ENCODE results near the gene INSC. TPM values are rescaled to one million over a fixed set of nuclear protein-coding genes. Genes with fewer than 3 reads are reported as not detected.

The INSC gene
- polyA plus RNA-seq, 1 donor from 2014 or later: 0.12 TPM

- H3K27ac ChIP-seq (ENCODE audit: low read length): no peak overlapping the region
- H3K36me3 ChIP-seq (ENCODE audit: insufficient read depth, low read length): no peaks in the 10 kb centered on the region
- H4K20me1 ChIP-seq (ENCODE audit: insufficient read depth): no peaks in the 10 kb centered on the region
- H3K9ac ChIP-seq (ENCODE audit: low read length): no peak overlapping the region
- H3K4me3 ChIP-seq (ENCODE audit: low read length): no peak overlapping the region
- no peaks in the 10 kb centered on the region for H3F3A ChIP-seq (ENCODE audit: insufficient read depth, low read length, poor library complexity, severe bottlenecking)
- no peaks in the 10 kb centered on the region for H3K27me3 ChIP-seq (ENCODE audit: insufficient read depth, low read depth, low read length)
- H3K9me3 ChIP-seq (ENCODE audit: low read length): no peaks in the 10 kb centered on the region
- H3K79me2 ChIP-seq (replicated peaks; ENCODE audit: insufficient read depth, low read length): no peaks in the 10 kb centered on the region
- no peak overlapping the region for H3K4me2 ChIP-seq (ENCODE audit: low read length)
- no peaks in the 10 kb centered on the region for H3K9me2 ChIP-seq (ENCODE audit: insufficient read depth, low read length)
- TF ChIP-seq, protein P1, sequence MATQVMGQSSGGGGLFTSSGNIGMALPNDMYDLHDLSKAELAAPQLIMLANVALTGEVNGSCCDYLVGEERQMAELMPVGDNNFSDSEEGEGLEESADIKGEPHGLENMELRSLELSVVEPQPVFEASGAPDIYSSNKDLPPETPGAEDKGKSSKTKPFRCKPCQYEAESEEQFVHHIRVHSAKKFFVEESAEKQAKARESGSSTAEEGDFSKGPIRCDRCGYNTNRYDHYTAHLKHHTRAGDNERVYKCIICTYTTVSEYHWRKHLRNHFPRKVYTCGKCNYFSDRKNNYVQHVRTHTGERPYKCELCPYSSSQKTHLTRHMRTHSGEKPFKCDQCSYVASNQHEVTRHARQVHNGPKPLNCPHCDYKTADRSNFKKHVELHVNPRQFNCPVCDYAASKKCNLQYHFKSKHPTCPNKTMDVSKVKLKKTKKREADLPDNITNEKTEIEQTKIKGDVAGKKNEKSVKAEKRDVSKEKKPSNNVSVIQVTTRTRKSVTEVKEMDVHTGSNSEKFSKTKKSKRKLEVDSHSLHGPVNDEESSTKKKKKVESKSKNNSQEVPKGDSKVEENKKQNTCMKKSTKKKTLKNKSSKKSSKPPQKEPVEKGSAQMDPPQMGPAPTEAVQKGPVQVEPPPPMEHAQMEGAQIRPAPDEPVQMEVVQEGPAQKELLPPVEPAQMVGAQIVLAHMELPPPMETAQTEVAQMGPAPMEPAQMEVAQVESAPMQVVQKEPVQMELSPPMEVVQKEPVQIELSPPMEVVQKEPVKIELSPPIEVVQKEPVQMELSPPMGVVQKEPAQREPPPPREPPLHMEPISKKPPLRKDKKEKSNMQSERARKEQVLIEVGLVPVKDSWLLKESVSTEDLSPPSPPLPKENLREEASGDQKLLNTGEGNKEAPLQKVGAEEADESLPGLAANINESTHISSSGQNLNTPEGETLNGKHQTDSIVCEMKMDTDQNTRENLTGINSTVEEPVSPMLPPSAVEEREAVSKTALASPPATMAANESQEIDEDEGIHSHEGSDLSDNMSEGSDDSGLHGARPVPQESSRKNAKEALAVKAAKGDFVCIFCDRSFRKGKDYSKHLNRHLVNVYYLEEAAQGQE (IDR thresholded peaks at IDR 0.05; ENCODE audit: borderline replicate concordance): no peak
- TF ChIP-seq EP300 (conservative IDR thresholded peaks at IDR 0.05; ENCODE audit: poor library complexity, severe bottlenecking): no peak
- no peak for TF ChIP-seq EZH2 (IDR thresholded peaks at IDR 0.05; ENCODE audit: borderline replicate concordance, insufficient read depth, low read length, poor library complexity, severe bottlenecking)
- no peak for TF ChIP-seq MXI1 (conservative IDR thresholded peaks at IDR 0.05; ENCODE audit: poor library complexity, severe bottlenecking)
- TF ChIP-seq POLR2AphosphoS5 (IDR thresholded peaks at IDR 0.05): no peak
- TF ChIP-seq SMC3 (conservative IDR thresholded peaks at IDR 0.05; ENCODE audit: poor library complexity): no peak
- no peak for TF ChIP-seq RAD21 (conservative IDR thresholded peaks at IDR 0.05)
- no peak for TF ChIP-seq TAF1 (IDR thresholded peaks at IDR 0.05; ENCODE audit: low read depth)
- TF ChIP-seq CTCF (IDR thresholded peaks at IDR 0.05; ENCODE audit: poor library complexity, severe bottlenecking): no peak
- H2AFZ ChIP-seq (ENCODE audit: low read depth, low read length): no peak overlapping the region
Measured at GRCh38 chr11:15128621-15129020, 13.9 kb downstream of the INSC start.

- H2AFZ ChIP-seq (ENCODE audit: low read depth, low read length): no peak overlapping the region
- no peaks in the 10 kb centered on the region for H3K9me3 ChIP-seq (ENCODE audit: low read length)
- no peaks in the 10 kb centered on the region for H3K9me2 ChIP-seq (ENCODE audit: insufficient read depth, low read length)
- no peaks in the 10 kb centered on the region for H3K36me3 ChIP-seq (ENCODE audit: insufficient read depth, low read length)
- H3F3A ChIP-seq (ENCODE audit: insufficient read depth, low read length, poor library complexity, severe bottlenecking): no peaks in the 10 kb centered on the region
- no peak overlapping the region for H3K4me2 ChIP-seq (ENCODE audit: low read length)
- no peaks in the 10 kb centered on the region for H4K20me1 ChIP-seq (ENCODE audit: insufficient read depth)
- TF ChIP-seq TAF1 (IDR thresholded peaks at IDR 0.05; ENCODE audit: low read depth): no peak
- no peak for TF ChIP-seq RAD21 (conservative IDR thresholded peaks at IDR 0.05)
- no peak for TF ChIP-seq EZH2 (IDR thresholded peaks at IDR 0.05; ENCODE audit: borderline replicate concordance, insufficient read depth, low read length, poor library complexity, severe bottlenecking)
- TF ChIP-seq EP300 (conservative IDR thresholded peaks at IDR 0.05; ENCODE audit: poor library complexity, severe bottlenecking): no peak
- no peak for TF ChIP-seq POLR2AphosphoS5 (IDR thresholded peaks at IDR 0.05)
- TF ChIP-seq, protein P1 (IDR thresholded peaks at IDR 0.05; ENCODE audit: borderline replicate concordance): no peak
- TF ChIP-seq CTCF (IDR thresholded peaks at IDR 0.05; ENCODE audit: poor library complexity, severe bottlenecking): no peak
- no peak for TF ChIP-seq SMC3 (conservative IDR thresholded peaks at IDR 0.05; ENCODE audit: poor library complexity)
- no peak for TF ChIP-seq MXI1 (conservative IDR thresholded peaks at IDR 0.05; ENCODE audit: poor library complexity, severe bottlenecking)
- H3K27ac ChIP-seq (ENCODE audit: low read length): no peak overlapping the region
- no peaks in the 10 kb centered on the region for H3K79me2 ChIP-seq (replicated peaks; ENCODE audit: insufficient read depth, low read length)
- H3K4me3 ChIP-seq (ENCODE audit: low read length): no peak overlapping the region
- no peaks in the 10 kb centered on the region for H3K27me3 ChIP-seq (ENCODE audit: insufficient read depth, low read depth, low read length)
- no peak overlapping the region for H3K9ac ChIP-seq (ENCODE audit: low read length)
Measured at GRCh38 chr11:15136166-15136565, 21.4 kb downstream of the INSC start.
